Inflammatory macrophage treated with lipopolysaccharide for 4 hours (primary cell): ENCODE data around the gene TSHZ1.

Source experiments
- DNase-seq: peaks from one replicate; pipeline ENCODE4 v3.0.0-alpha.2; 2020

TSHZ1 gene

DNA sequence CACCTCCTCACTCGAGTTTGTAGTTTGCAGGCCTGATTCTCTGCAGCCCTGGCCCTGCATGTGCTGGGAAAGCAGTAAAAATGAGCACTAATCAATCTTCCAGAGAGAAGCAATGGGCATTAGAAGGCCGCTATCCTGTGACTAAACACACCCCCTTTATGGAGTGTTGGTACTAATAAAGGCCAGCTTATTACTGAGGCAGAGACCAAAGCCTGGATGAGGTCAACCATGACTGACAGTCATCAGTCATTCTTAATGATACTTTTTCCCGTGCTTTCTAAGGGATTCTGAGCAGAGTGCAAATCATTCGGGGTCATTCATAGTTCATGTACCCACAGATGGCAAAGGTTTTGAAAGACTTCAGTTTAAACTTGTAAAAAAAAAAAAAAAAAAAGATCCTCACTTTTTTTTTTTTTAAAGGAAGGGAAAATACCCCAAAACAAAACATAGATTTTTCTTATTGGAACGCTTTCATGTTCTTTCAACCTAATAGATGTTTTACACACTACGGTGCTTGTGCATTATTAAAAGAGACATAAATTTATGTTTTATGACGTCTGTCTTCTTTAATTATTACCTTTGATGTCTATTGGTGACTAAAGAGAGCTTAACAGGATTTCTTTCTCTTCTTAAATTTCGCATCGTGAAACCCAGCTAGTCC lies 13.2 kb downstream of the TSHZ1 start:
- peak; percentile 39 for DNase-seq

DNA sequence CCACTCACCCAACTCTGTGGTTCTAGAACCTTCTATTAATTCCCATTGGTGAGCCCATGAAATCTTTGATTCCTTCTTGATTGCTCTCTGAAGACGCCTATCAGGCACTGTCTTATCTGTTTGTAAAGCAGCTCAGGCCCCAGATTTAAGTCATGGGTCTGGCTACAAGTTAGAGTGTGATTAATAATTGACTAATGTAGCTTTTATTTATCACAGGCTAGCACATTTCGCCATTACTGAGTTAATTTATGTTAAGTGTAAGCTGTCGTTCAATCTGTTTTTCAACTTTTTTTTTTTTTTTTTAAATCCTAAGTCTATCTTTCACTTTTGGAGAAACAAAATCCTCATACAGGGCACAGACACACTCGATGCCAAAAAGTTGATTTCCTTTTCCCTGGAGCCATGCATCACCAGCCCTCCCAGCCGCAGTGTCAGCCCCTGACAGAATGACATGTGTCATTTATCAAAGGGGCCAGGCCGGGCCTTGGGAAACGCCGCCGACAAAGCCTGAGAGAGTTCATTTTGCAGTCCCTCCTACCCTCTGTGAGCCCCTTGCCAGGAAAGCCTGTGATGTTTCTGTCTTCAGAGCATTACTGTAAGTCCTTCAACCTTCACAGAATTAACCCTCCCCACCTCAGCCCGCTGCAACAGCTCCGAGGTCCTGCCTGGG lies 15.8 kb downstream of the TSHZ1 start:
- DNase-seq, result no peak

DNA sequence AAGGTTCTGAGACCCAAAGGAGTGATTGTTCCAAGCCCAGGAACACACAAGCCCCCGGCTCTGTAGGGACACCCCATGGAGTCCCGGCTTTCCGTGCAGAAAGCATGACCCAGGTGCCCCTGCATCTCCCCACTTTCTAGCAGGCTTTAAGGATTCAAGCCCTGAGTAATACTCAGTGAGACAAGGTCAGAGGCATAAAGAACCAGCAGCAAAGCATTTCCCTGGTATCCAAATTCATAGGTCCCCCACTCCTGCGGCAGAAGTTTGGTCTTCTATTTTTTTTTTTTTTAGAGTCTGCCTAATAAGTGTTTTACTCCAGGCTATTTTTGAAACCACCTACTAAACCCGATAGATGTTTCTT lies 16.3 kb downstream of the TSHZ1 start:
- no peak for DNase-seq

DNA sequence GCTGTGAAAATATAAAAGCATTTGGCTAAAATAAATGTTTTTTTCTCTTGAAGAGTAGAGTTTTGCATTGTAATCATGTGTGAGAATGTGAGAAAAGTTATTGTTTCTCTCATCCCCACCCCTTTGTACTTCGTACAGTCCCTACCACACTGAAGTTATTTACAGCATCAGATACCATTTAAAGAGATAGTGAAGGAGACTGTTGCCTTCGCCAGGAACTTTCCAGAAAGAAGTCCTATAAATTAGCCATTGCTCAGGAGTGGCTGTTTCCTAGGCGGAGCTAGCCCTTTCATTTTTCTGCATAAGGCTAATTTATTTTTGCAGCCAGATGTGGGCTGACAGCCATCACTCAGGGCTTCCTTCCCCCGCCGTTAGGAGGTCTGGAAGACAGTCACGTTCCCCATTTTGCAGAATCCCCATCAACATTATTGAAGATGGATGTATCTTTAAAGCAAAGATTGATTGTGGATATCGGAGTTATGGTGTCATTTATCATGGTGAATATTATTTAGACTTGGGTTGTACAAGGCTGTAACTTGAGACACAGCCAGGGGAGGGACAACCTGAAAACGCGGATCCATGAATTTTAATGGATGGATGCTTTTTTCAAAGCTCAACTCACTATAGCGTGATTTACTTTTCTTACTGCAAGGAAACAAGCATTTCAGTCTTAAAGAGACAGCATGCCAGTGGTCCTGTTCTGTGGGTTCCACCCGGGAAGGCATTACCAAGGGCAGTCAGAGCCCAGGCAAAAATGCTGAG lies 17.1 kb downstream of the TSHZ1 start:
- no peak for DNase-seq

DNA sequence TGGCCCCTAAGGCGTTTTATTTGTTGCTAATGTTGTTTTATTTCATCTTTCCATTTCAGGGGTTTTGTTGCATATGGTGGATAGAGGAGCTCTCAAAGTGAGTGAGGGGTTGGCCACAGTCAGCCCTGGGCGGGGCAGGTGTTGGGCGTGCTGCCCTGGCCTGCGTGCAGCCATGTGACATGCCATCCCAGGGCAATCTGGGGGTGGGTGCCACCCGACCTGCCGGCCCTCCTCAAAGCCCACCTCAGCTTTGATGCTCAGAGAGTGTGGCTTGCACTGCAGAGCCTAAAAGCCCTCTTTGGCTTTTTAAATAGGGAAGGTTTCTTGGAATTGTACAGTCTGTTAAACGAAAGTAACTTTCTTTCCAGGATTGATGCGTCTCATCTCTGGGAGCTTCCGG lies 18.4 kb downstream of the TSHZ1 start:
- DNase-seq, result no peak

DNA sequence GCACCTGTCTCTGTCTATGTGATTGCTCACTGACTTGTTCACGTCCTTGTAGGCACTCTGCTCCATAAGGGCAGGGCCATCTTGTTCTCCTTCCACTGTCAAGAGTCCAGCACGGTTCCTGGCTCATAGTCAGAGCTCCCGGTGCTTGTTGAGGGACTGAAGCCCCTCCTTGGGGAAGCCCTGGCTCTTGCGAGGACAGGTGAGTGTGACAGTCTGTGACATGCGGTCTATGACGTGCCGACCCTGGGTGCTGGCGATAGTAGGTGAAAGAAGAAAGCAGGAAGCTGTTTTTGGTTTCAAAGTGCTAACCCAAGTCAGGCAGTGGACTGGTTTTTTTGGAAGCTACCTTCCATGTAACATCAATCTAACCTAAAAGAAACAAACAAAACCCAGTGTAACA lies 18.8 kb downstream of the TSHZ1 start:
- DNase-seq, result no peak

DNA sequence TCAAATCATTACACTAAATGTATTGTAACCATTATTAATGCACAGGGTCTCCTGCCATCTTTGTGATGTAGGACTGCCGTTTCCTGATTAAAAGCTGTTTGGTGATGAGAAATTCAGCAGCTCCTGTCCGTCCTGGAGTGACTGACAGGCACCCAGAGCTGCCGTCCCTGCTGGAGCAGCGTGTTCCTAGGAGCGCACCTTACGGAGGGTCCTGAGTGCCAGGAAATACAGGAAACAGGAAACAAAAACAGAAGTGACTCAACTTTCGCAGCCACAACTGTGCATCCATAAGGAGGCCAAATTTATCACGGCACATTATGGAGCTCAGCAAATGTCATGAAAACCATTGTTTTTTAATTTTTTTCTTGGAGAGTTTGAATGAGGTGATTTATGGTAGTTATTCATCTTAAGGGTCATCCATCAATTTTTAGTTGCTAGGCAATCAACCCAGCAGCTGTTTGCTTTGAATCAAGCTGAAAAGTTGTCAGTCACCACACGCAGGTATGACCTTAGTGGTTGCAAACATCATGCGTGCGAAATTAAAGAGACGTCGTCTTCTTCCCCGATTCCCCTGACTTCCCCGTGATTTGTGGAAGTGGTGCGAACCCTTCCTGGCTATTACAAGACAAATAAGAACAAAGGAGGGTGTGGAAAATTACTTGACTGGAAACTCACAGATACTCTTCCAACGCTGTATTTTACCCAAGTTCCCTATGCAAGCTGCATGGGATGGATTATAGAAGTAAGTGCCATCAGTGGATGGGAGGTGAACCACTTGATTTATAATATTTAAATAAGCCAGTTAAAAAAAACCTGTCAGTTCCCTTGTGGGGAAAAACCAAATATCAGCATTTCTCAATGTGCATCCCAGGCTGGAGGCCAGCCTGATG lies 19.8 kb downstream of the TSHZ1 start:
- no peak for DNase-seq

DNA sequence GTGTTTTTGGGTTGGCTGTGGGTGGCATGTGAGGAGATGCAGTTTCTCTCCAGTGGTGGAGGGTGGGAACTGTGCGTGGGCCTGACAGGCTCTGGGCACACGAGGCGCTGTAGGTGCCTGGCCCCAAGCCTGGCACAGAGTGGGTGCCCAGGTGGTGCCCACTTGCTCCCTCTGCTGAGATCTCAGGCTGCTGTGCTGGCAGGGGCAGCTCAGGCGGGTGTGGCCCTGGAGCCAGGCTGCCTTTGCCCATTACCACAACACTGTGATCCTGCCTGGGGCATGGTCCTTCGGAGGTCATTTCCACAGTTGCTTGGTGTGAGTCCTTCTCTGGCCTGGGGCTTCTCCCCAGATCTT lies 20.4 kb downstream of the TSHZ1 start:
- no peak for DNase-seq

DNA sequence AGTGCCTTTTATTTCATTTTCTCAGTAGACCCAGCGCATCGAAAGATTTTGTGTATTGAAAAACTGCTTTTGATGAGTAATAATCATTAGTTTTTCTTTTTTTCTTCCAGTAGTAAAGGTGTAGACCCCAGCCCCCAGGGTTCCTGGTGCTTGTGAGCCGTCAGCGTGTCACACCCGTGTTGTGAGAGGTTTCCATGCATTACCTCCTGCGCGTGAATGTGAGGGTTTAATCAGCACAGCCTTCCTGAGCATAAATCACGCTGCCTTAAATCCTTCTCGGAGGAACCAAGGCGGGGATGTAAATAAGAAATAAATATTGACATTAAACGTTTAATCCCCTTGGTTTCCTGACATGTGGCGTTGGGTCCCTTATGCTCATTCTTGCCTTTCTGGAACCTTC lies 24.3 kb downstream of the TSHZ1 start:
- DNase-seq, result no peak

DNA sequence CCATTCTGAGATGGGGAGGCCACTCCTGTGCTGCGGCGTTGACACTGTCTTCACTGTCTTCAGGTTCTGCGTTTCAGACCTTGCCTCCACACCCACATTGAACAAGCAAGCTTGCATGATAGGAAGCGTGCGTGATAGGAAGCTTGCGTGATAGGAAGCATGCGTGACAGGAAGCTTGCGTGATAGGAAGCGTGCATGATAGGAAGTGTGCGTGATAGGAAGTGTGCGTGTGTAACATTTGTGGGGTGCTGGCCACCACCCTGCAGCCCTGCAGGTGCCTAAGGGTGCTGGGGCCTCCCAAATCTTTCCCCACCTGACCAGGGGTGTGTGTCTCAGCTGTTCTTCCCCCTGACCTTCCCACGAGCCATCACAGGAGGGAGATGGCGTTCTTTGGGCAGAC lies 25.3 kb downstream of the TSHZ1 start:
- no peak for DNase-seq

DNA sequence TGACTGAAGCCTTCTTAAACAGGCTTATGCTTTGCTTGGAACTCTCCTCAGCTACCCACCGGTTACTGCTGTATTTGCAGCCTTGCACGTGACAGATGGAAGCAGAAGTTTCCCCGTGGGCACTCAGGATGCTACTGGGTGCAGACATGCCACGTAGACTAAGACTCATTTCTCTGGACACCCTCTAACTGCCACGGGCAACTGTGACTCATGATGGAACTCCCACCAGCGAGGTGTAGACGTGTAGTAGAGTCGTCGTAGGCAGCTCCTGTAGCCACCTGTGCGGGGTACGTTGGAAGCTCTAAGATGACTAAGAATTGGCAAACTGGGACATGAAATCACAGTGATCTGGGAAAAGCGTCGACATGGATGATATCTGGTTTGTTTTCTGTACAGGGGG lies 27.5 kb downstream of the TSHZ1 start:
- DNase-seq, result no peak

DNA sequence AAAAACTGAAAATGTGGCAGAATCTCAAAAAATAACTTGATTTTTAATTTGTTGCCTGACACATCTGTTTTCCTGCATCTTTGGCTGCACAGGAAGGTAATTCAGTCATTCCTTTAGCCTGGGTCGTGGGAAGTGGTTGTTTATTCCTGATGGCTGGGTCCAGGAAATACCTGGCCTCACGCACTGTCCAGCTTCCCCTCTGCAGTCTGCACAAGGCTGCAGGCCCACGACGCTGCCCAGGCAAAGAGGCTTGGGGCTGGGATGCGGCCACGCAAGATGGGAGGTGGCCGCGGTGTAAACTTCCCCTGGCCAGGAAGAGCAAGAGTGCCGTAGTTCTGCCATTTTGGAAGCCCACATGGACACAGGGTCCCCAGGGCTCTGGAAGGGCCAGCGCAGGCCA lies 28.2 kb downstream of the TSHZ1 start:
- no peak for DNase-seq

DNA sequence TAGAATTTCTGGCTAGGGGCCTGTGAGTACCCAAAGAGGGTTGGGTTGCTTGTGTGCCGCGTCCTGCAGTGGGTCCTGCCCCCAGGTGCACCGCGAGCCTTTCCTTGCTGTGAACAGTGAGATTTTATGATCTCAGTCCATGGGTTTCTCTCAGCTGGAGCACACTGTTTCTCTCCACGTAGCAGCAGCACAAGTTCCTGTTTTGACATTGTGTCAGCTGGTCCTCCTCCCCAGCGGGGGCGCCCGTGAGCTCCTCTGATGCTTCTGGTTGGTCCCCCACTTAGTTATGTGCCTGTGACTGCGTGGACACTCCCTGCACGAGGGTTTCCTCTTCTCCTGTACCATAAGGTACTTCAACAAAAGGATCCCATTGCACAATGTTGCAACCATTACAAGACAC lies 29.8 kb downstream of the TSHZ1 start:
- no peak for DNase-seq

DNA sequence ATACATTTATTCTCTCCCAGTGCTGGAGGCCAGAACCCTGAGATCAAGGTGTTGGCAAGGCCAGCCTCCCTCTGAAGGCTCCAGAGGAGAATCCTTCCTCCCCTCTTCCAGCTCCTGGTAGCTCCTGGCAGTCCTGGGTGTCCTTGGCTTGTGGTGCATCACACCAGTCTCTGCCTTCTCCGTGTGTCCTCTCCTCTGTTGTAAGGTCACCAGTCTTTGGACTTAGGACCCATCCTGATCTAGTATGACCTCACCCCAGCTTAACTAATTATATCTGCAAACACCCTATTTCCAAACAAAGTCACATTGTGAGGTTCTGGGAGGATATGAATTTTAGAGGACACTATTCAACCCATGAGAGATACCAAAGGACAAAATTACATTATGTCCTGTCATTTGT lies 31.1 kb downstream of the TSHZ1 start:
- no peak for DNase-seq

DNA sequence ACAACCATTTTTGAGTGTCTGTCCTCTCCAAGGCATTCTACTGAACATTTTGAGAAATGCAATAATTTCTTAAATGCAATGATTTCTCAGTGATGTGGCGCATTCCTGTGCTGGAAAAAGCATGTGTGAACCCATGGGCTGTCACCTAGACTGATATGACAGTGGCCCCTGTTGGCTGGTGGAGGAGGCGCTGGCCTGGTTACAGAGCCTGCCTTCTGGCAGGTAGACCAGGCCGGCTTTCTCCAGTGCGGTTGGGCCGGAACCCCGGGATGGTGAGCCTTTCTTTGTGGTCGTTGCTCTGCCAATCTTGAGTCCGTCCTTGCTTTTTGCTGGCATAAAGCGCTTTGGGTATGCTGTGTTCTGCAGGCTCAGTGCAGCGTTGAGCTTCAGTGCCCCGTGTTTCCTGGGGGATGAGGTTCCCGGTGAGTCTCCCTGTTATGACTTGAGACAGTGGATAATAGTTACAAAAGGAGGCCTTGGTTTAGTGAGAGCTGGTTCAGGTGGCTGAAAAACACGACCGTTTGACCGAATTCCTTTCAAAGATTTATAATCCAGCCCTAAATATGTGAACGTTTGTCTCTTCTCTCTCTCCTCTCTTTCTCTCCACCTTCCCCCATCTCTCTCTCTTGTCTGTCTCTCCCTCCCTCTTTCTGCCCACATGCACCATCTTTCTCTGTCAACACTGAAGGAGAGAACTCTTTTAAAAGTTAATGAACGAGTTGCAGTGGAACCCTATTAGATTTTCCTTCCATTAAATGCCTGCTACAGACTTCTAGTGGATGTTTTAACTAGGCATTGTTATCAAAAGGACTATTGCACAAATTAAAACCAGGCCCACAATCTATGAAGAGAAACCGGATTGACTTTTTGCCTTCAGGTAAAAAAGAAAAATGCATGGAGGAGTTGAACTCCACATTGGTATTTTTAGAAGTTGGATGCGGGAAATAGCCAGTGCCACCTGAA lies 34.0 kb downstream of the TSHZ1 start:
- no peak for DNase-seq

DNA sequence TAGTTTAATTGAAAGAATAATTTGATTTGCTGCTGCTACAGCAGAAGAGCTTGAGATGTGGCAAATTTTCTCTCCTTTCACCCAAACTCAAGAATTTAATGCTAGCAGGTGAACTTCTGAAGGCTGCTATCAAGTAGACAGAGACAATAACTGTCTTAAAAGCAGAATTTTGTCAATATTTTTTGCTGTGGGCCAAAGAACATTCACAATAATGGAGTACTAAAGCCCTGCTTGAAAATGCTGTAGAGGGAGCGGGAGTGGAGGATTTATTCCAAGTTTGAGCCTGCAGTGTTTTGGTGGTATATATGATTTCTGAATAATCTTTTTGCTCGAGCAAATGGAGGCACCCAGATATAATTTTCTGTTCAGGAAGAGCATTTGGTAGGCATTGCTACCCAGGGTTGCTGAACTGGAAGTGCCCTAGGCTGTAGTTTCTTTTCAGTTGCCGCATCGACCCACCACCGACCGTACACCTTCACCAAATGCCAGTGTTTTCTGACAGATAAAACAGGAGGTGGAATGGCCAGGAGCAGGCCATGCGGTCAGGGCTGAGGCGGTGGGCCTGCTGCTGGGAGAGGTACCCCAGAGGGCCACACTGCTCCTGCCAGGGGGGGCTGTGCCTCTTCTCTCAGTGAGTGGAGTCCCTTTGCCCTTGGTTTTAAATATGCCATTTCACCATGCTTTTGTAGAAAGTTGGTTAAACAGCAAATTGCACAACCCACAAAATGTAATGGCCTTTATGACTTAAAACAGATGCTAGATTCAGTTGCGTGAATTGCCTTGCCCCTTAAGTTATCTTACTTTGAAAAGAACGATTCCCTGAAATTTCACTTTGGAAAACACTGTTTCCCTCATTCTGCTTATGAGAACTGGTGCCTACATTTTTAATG lies 36.4 kb downstream of the TSHZ1 start:
- peak; percentile 13 for DNase-seq

DNA sequence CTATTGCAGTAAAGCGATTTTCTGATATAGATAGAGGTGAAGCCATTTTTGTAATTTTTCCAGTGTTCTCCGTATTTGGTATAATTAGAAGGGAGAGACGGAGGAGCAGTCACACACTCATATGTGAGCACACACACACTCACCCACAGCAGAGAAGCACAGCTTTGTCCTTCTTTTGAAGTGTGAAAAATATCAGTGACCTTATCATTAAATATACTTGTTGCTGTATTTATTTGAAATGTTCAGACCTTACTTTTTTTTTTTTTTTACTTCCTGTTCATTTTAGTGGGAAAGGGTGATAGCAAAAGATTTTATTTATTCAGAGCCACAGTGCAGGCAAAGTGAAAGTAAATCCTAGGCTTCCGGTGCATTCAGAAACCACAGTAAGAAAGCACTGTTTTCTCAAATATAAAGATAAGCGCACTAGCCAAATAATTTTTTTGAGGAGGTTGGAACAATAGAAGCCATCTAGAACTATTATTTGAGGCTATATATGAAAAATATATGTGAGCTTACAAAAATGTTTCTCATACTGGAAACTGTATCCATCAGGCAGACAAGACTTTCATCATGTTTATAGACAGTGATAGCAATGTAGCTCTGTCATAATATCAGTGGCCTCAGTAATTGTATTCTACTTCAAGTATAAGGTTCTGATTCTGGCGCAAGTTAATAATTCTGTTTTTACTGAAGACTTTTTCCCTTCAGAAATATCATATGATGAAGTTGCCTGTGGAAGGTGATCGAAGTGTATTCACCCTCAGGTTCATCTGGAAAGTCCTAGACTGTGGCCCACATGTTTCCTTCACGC lies 37.2 kb downstream of the TSHZ1 start:
- peak; percentile 37 for DNase-seq

DNA sequence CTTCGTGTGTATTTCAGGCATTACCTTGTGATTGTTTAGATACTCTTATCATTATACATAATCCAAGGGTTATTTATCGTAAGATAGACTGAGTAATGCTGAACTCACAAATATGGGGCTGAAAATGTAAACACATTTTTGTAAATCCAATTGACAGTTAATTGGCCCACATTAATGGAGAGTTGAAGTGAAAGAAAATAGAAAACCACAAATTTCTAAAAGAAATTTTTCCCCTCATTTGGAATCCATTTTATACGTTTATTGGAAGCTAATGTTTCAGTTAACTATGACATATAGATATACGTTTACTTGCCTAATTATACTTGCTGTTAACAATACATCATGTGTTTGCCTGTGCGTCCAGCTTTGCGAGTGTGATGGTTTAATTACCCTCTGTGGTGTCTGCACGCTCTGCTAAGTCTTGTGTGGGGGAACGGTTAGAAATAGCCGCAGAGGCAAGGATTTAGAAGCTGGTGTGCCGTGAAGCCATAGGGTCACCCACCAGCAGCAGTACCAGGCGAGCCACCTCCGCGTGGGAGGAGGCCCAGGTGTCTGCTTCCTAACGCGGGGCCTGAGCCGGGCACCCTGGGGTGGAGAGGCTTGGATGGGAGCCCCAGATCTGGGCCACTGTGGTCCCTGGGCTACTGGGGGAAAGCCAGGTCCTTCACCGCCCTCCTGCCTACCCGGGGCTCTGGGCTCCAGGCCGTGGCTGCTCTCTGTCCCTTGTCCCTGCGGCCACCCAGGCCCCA lies 38.0 kb downstream of the TSHZ1 start:
- no peak for DNase-seq

DNA sequence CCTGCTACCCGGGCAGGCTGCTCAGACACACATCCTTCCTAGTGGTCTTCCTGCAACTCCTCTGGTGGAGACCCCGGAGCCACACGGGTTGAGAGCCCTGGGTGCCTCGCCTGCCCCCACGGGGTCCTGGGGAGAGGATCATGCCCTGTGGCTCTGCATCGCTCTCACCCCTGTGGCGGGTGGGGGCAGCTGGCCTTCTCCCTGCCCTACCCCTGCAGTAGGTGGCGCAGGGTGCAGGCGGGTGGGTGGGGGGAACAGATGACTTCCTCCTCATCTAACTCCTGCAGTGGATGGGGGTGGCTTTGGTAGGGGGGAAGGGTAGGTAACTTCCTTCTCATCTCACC lies 38.5 kb downstream of the TSHZ1 start:
- no peak for DNase-seq
